Stimulated activated naive B cell treated with anti-CD40 and anti-IgM and Interleukin-4, amounts not matched to agents 10 μg/mL and 1 μg/mL and 100 μg/mL, for 72 hours (primary cell): ENCODE data around the gene TMEM255B.

Experiments used
- ATAC-seq, 2 donors: fragments of 150-1000 bp; cut with Tn5 transposase; replicated peaks; 2 replicates each; pipeline ENCODE4 v1.10.0; 2021; ENCODE audit warnings: moderate library complexity in 1 of 2
- DNase-seq: peaks from one replicate; pipeline ENCODE4 v3.0.0; 2021
- H3K27ac Mint-ChIP-seq: one replicate; pipeline ENCODE4 v1.8.0; 2022; ENCODE audit warnings: mild to moderate bottlenecking, mixed read lengths
- H3K27me3 Mint-ChIP-seq, 2 donors: one replicate each; pipeline ENCODE4 v1.8.0; 2022; ENCODE audit warnings: mixed read lengths in 2 of 2
- H3K36me3 Mint-ChIP-seq, 2 donors: one replicate each; pipeline ENCODE4 v1.8.0; 2022; ENCODE audit warnings: mixed read lengths in 2 of 2, mild to moderate bottlenecking in 1 of 2
- H3K4me1 Mint-ChIP-seq, 2 donors: one replicate each; pipeline ENCODE4 v1.8.0; 2022; ENCODE audit warnings: mixed read lengths in 2 of 2, mild to moderate bottlenecking in 1 of 2
- H3K4me3 Mint-ChIP-seq, 2 donors: one replicate each; pipeline ENCODE4 v1.8.0; 2022; ENCODE audit warnings: mild to moderate bottlenecking in 2 of 2, mixed read lengths in 2 of 2, moderate library complexity in 1 of 2
- H3K9me3 Mint-ChIP-seq, 2 donors: one replicate each; pipeline ENCODE4 v1.8.0; 2022; ENCODE audit warnings: mixed read lengths in 2 of 2, mild to moderate bottlenecking in 1 of 2

The TMEM255B gene

DNA sequence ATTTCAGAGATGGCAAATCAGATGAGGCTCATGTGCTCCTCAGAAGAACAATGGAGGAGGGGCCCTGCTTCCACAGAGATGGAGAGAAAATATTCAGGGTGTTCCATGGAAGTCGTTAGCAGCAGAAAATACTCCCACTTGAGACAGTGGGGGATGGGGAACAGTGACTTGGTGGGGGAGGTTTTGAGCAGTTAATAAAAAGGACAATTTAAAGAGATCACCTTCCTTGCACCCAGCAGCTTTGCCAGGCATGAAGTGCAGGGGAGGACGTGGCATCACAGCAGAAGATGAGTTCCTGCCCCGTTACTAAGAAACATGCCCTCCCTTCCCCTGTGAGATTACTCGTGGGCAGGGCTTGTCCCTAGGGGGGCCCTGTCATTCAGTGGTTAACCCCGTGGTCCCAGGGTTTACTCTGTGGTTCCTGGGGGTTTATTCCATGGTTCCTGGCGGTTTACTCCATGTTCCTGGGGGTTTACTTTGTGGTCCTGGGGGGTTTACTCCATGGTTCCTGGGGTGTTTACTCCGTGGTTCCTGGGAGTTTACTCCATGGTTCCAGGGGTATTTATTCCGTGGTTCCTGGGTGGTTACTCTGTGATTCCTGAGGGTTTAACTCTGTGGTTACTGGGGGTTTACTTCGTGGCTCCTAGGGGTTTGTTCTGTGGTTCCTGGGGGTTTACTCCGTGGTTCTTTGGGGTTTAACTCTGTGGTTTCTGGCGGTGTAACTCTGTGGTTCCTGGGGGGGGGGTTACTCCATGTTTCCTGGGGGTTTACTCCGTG lies 49.2 kb downstream of the TMEM255B start:
- peaks cover 1 to 9% of the 10 kb centered on the region in 2 donors for H3K36me3 Mint-ChIP-seq
- H3K4me1 Mint-ChIP-seq: no peaks in the 10 kb centered on the region
- H3K27me3 Mint-ChIP-seq: peaks cover 4 to 5% of the 10 kb centered on the region in 2 donors
- H3K9me3 Mint-ChIP-seq: peaks cover 9 to 10% of the 10 kb centered on the region in 2 donors
- no peak overlapping the region for H3K4me3 Mint-ChIP-seq
- DNase-seq (no peak), ATAC-seq (no peak)
- peak overlapping the region; percentile 62 for H3K27ac Mint-ChIP-seq

DNA sequence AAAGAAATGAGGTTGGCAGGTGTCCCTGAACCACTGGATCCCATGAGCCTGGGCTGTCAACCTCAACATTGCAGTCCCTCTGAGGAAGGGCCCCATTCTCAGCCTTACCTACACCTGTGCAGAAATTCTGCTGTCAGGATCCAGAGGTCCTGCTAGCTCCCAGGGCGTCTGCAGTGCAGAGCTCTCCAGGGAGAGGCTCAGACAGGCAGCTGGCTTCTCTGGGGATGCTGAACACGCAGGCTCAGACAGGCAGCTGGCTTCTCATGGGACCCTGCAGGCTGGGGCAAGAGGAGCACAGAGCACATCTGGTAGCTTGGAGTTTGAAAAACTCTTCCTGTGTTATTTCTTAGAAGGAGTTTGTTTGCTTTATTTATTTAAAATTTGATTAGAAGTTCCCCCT lies 50.9 kb downstream of the TMEM255B start:
- Mint-ChIP-seq H3K4me1 (peaks cover 0 to 1% of the 10 kb centered on the region in 2 donors), H3K27me3 (no peaks in the 10 kb centered on the region), H3K27ac (no peak overlapping the region), H3K4me3 (no peak overlapping the region), H3K36me3 (peaks cover 2 to 9% of the 10 kb centered on the region in 2 donors), H3K9me3 (peaks cover 9 to 10% of the 10 kb centered on the region in 2 donors)
- no peak for DNase-seq
- no peak for ATAC-seq

GRCh38 chr13:113810640-113811039 lies 51.6 kb downstream of the TMEM255B start:
- no peak overlapping the region for H3K27ac Mint-ChIP-seq
- H3K4me1 Mint-ChIP-seq: peaks cover 4 to 6% of the 10 kb centered on the region in 2 donors
- no peak for DNase-seq
- H3K27me3 Mint-ChIP-seq: no peaks in the 10 kb centered on the region
- no peak overlapping the region for H3K4me3 Mint-ChIP-seq
- ATAC-seq: no peak
- H3K9me3 Mint-ChIP-seq: peaks cover 9 to 14% of the 10 kb centered on the region in 2 donors
- H3K36me3 Mint-ChIP-seq: peaks cover 8 to 12% of the 10 kb centered on the region in 2 donors

- Mint-ChIP-seq H3K27ac (no peak overlapping the region), H3K36me3 (peaks cover 14 to 19% of the 10 kb centered on the region in 2 donors), H3K4me3 (no peak overlapping the region), H3K4me1 (peaks cover 11 to 13% of the 10 kb centered on the region in 2 donors), H3K9me3 (peaks cover 9 to 14% of the 10 kb centered on the region in 2 donors), H3K27me3 (no peaks in the 10 kb centered on the region)
- ATAC-seq (no peak), DNase-seq (no peak)
These were observed 52.3 kb downstream of the TMEM255B start for GRCh38 chr13:113811081-113811928.

GRCh38 chr13:113812178-113813040 lies 53.4 kb downstream of the TMEM255B start:
- DNase-seq (no peak), ATAC-seq (no peak)
- Mint-ChIP-seq H3K27me3 (no peaks in the 10 kb centered on the region), H3K4me1 (peaks cover 17 to 21% of the 10 kb centered on the region in 2 donors), H3K4me3 (no peak overlapping the region), H3K36me3 (peaks cover 22 to 27% of the 10 kb centered on the region in 2 donors), H3K9me3 (peaks cover 9 to 14% of the 10 kb centered on the region in 2 donors), H3K27ac (no peak overlapping the region)

- Mint-ChIP-seq H3K4me1 (peaks cover 21 to 26% of the 10 kb centered on the region in 2 donors), H3K36me3 (peaks cover 26 to 28% of the 10 kb centered on the region in 2 donors), H3K9me3 (peaks cover 6 to 9% of the 10 kb centered on the region in 2 donors), H3K27me3 (no peaks in the 10 kb centered on the region), H3K4me3 (no peak overlapping the region), H3K27ac (no peak overlapping the region)
- ATAC-seq (no peak), DNase-seq (no peak)
These were observed 54.2 kb downstream of the TMEM255B start for GRCh38 chr13:113813070-113813748.

- Mint-ChIP-seq H3K9me3 (peaks cover under 1 to 4% of the 10 kb centered on the region in 2 donors), H3K36me3 (peaks cover 23 to 25% of the 10 kb centered on the region in 2 donors), H3K4me3 (no peak overlapping the region), H3K27me3 (no peaks in the 10 kb centered on the region), H3K4me1 (peaks cover 21 to 26% of the 10 kb centered on the region in 2 donors), H3K27ac (peak overlapping the region; percentile 42)
- ATAC-seq (no peak), DNase-seq (no peak)
These were observed 54.9 kb downstream of the TMEM255B start for GRCh38 chr13:113813749-113814434.

- H3K9me3 Mint-ChIP-seq: peaks cover 0 to 4% of the 10 kb centered on the region in 2 donors
- H3K27ac Mint-ChIP-seq: peak overlapping the region; percentile 42
- no peaks in the 10 kb centered on the region for H3K27me3 Mint-ChIP-seq
- ATAC-seq: no peak
- H3K4me1 Mint-ChIP-seq: peaks cover 21 to 26% of the 10 kb centered on the region in 2 donors
- DNase-seq: no peak
- H3K4me3 Mint-ChIP-seq: no peak overlapping the region
- peaks cover 26 to 28% of the 10 kb centered on the region in 2 donors for H3K36me3 Mint-ChIP-seq
These were observed 55.4 kb downstream of the TMEM255B start for GRCh38 chr13:113814435-113814821.

- peaks cover 0 to 4% of the 10 kb centered on the region in 2 donors for H3K9me3 Mint-ChIP-seq
- H3K4me1 Mint-ChIP-seq: peaks cover 21 to 26% of the 10 kb centered on the region in 2 donors
- H3K27me3 Mint-ChIP-seq: no peaks in the 10 kb centered on the region
- peak overlapping the region; percentile 97 to 99 for H3K4me3 Mint-ChIP-seq
- peak; percentile 73 for DNase-seq
- peak; percentile 64 to 71 for ATAC-seq
- H3K27ac Mint-ChIP-seq: peak overlapping the region; percentile 98
- peaks cover 30 to 36% of the 10 kb centered on the region in 2 donors for H3K36me3 Mint-ChIP-seq
These were observed 56.4 kb downstream of the TMEM255B start for GRCh38 chr13:113815151-113816058.

DNA sequence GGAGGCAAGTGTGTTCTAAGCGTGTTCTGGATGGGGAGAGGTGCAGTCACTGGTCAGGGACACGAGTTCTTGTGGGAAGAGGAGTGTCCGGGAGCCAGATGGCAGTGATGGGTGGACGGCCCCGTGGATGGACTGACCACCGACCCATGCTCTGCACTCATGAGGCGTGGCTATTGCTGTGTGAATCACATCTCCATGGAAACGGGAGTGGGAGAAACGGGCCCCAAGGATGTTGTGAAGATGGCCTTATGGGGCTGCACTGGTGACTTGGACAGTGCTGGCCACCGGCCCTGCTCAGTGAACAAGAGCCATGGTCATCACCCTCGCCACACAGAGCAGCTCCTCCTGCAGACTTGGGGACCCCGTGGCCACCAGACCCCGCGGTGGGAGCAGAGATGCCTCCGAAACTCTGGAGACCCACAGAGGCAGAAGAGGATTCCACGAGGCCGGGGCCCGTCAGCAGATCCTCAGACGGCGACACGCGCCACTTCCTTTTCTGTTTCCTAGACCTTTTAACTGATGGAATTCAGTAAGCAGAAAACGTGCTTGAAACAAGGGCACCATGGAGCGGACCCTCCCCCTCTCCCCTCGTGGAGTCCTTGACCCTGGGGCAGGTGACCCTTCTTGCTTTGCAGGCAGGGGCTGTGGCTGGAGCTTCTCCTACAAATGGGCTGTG lies 57.4 kb downstream of the TMEM255B start:
- no peak for ATAC-seq
- peaks cover 0 to 4% of the 10 kb centered on the region in 2 donors for H3K9me3 Mint-ChIP-seq
- peaks cover 24 to 26% of the 10 kb centered on the region in 2 donors for H3K4me1 Mint-ChIP-seq
- peaks cover 36 to 42% of the 10 kb centered on the region in 2 donors for H3K36me3 Mint-ChIP-seq
- H3K27me3 Mint-ChIP-seq: no peaks in the 10 kb centered on the region
- H3K4me3 Mint-ChIP-seq: peak overlapping the region; percentile 97 to 99
- no peak for DNase-seq
- peak overlapping the region; percentile 98 for H3K27ac Mint-ChIP-seq

DNA sequence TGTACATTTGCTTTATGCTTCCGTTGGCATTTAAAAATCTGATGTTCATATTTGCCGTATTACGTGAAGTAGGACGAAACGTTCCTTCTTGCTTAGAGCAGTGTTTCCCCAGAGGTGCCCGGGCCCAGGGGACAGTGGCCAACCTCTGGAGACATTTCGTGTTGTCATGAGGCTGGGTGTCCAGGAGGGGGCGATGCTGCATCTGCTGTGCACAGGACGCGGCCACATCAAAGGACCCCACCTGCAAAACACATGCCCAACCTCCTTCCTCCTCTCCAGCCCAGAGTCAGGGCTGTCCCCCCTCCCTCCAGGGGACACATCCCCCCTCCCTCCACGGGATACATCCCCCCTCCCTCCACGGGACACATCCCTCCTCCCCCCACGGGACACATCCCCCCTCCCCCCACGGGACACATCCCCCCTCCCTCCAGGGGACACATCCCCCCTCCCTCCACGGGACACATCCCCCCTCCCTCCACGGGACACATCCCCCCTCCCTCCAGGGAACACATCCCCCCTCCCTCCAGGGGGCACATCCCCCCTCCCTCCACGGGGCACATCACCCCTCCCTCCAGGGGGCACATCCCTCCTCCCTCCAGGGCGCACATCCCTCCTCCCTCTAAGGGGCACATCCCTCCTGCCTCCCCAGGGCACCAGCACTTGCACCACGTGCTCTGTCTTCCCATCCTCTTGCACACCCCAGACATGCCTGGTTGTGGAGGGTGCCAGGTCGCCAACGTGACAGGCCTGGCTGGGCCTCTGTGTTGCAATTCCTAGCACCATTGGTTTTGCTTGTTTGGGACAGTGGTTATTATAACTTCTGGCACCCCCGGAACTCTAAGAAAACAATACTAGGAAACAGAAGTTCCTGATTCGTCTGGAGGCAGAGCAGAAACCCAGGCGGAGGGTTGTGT lies 58.2 kb downstream of the TMEM255B start:
- Mint-ChIP-seq H3K4me3 (peak overlapping the region; percentile 97 to 99), H3K36me3 (peaks cover 44 to 46% of the 10 kb centered on the region in 2 donors), H3K27me3 (no peaks in the 10 kb centered on the region), H3K9me3 (peaks cover 0 to 4% of the 10 kb centered on the region in 2 donors), H3K27ac (peak overlapping the region; percentile 92), H3K4me1 (peaks cover 26 to 27% of the 10 kb centered on the region in 2 donors)
- ATAC-seq (peak; percentile 80 to 82), DNase-seq (peak; percentile 70)
